SK-N-SH (cell line): ENCODE measurements around the gene BRAF.

Experiments used
- CHD2 ChIP-seq: fragments of 150-350 bp; IDR thresholded peaks from 2 replicates; pipeline ENCODE4 v1.6.1; 2018; ENCODE audit warnings: low read length; ENCODE audit not compliant: partially characterized antibody
- CTCF ChIP-seq: fragments of 200-600 bp; sonication (generic); IDR thresholded peaks from 2 replicates; pipeline ENCODE4 v1.6.1; 2017; ENCODE audit warnings: antibody characterized with exemption, mild to moderate bottlenecking, moderate library complexity
- FOSL2 ChIP-seq: IDR thresholded peaks from 2 replicates; pipeline ENCODE4 v1.4.0; 2012; ENCODE audit warnings: low read depth, mild to moderate bottlenecking, moderate library complexity, borderline replicate concordance
- POLR2AphosphoS5 ChIP-seq: IDR thresholded peaks from 2 replicates; pipeline ENCODE4 v1.6.1; 2012; ENCODE audit warnings: low read depth, low read length

- TF ChIP-seq CTCF (no peak), FOSL2 (no peak), POLR2AphosphoS5 (no peak), CHD2 (no peak)
Observed at GRCh38 chr7:140752533-140752932, 172.2 kb downstream of the BRAF start.
